Hematopoietic multipotent progenitor cell treated with erythropoietin and hydrocortisone succinate and interleukin-3 and kit ligand, for 8 days (in vitro differentiated cells): ENCODE measurements around the gene OTOG.
"Not testable (repeated sequence)": the region's sequence is repeated elsewhere in the genome, so short reads cannot be mapped to it uniquely, and the experiment has no call there.

Experiments
- DNase-seq: peaks from one replicate; pipeline ENCODE4 v3.0.0-alpha.2; 2015

OTOG gene

GRCh38 chr11:17607591-17608570 is 60.8 kb downstream of the OTOG start:
- no peak for DNase-seq

- DNase-seq = no peak
These were observed 61.8 kb downstream of the OTOG start for GRCh38 chr11:17608821-17609220.

- no peak for DNase-seq
These were observed 62.4 kb downstream of the OTOG start for GRCh38 chr11:17609291-17610084.

GRCh38 chr11:17610085-17610894 is 63.2 kb downstream of the OTOG start:
- no peak for DNase-seq

- DNase-seq = no peak
These were observed 64.0 kb downstream of the OTOG start for GRCh38 chr11:17611049-17611448.

GRCh38 chr11:17611503-17612220 is 64.6 kb downstream of the OTOG start:
- DNase-seq = no peak

- DNase-seq = no peak
These were observed 65.4 kb downstream of the OTOG start for GRCh38 chr11:17612221-17613188.

- DNase-seq = no peak
These were observed 66.4 kb downstream of the OTOG start for GRCh38 chr11:17613428-17613962.

GRCh38 chr11:17613983-17614382 is 66.9 kb downstream of the OTOG start:
- no peak for DNase-seq

- DNase-seq = not testable (repeated sequence)
These were observed 75.7 kb downstream of the OTOG start for GRCh38 chr11:17622711-17623110.

- DNase-seq = no peak
These were observed 82.1 kb downstream of the OTOG start for GRCh38 chr11:17629113-17629512.

GRCh38 chr11:17630936-17631335 is 83.9 kb downstream of the OTOG start:
- no peak for DNase-seq

GRCh38 chr11:17631702-17632365 is 84.8 kb downstream of the OTOG start:
- no peak for DNase-seq

- no peak for DNase-seq
These were observed 86.4 kb downstream of the OTOG start for GRCh38 chr11:17633279-17633986.

GRCh38 chr11:17633987-17634775 is 87.1 kb downstream of the OTOG start:
- no peak for DNase-seq

GRCh38 chr11:17634776-17635550 is 87.9 kb downstream of the OTOG start:
- no peak for DNase-seq

- no peak for DNase-seq
These were observed 88.5 kb downstream of the OTOG start for GRCh38 chr11:17635551-17635938.

- DNase-seq = no peak
These were observed 89.7 kb downstream of the OTOG start for GRCh38 chr11:17636721-17637120.
